ENCODE measurements around the gene TNS2.
A peak's percentile ranks its signal among the peaks of the same experiment; 100 is the strongest.

The TNS2 gene

DNA sequence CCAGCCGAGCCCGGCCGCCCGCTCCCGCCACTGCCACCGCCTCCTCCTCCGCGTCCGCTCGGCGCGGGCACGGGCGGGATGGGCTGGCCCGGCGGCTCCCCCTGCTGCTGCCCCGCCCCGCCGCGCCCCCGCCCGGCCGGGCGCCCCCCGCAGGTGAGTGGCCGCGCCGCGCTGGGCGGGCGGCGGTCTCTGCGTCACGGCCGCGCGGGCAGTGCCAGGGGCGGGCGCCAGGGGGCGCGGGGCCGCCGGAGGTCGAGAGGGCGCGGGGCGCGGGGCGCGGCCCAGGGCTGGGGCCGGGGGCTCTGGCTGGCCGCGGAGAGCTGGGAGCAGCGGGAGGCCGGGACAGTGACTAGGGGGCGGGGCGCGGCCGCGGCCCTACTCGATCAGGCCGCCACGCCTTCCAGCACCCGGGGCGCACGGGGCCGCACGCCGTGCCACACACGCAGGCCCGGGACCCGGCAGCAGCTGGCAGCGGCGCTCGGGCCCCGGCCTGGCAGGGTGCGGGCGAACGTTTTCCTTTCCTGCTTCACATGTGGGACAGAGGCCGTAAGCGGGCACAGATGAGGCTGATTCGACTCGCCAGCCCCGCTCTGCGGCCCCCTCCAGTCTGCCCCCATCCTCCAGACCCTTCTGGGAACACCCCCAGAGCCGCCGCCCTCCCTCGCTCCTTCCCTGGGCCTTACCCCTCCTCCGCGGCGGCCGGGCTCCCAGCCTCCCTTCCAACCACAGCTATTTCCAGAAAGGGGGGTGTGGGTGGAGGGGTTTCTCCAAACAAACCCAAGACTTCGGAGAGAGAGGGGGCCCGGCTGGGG, 2.4 kb upstream of the TNS2 start (continued):
- TF ChIP-seq, protein P1, sequence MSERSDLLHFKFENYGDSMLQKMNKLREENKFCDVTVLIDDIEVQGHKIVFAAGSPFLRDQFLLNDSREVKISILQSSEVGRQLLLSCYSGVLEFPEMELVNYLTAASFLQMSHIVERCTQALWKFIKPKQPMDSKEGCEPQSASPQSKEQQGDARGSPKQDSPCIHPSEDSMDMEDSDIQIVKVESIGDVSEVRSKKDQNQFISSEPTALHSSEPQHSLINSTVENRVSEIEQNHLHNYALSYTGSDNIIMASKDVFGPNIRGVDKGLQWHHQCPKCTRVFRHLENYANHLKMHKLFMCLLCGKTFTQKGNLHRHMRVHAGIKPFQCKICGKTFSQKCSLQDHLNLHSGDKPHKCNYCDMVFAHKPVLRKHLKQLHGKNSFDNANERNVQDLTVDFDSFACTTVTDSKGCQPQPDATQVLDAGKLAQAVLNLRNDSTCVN (tag by site-specific recombination; optimal IDR thresholded peaks at IDR 0.05): peak; percentile 44
- TF ChIP-seq ZNF560 (tag by site-specific recombination; IDR thresholded peaks at IDR 0.05; ENCODE audit: borderline replicate concordance) (no peak), ZNF214 (tag by site-specific recombination; IDR thresholded peaks at IDR 0.05; ENCODE audit: borderline replicate concordance) (no peak), ZFP41 (tag by site-specific recombination; IDR thresholded peaks at IDR 0.05; ENCODE audit: borderline replicate concordance) (no peak), SETDB1 (IDR thresholded peaks at IDR 0.05; ENCODE audit: insufficient read length, low read length) (no peak), ZFP3 (tag by site-specific recombination; IDR thresholded peaks at IDR 0.05; ENCODE audit: low read depth) (no peak), MZF1 (tag by site-specific recombination; IDR thresholded peaks at IDR 0.05; ENCODE audit: borderline replicate concordance) (no peak), ZNF626 (tag by site-specific recombination; IDR thresholded peaks at IDR 0.05) (no peak), KLF10 (tag by site-specific recombination; IDR thresholded peaks at IDR 0.05) (peak; percentile 78), ZBTB8A (tag by site-specific recombination; IDR thresholded peaks at IDR 0.05) (0 out of 2 replicates have a peak, but pooled peaks have one; percentile 47), ZNF558 (tag by site-specific recombination; IDR thresholded peaks at IDR 0.05) (no peak), YY2 (tag by site-specific recombination; IDR thresholded peaks at IDR 0.05) (no peak), ZNF791 (tag by site-specific recombination; IDR thresholded peaks at IDR 0.05) (no peak), MYNN (tag by site-specific recombination; IDR thresholded peaks at IDR 0.05; ENCODE audit: borderline replicate concordance) (no peak), ZNF341 (tag by site-specific recombination; IDR thresholded peaks at IDR 0.05; ENCODE audit: low read depth) (peak; percentile 57), ZNF776 (tag by site-specific recombination; IDR thresholded peaks at IDR 0.05; ENCODE audit: borderline replicate concordance) (no peak), GLI4 (tag by site-specific recombination; IDR thresholded peaks at IDR 0.05) (no peak), ZNF549 (tag by site-specific recombination; IDR thresholded peaks at IDR 0.05) (no peak), ZNF571 (tag by site-specific recombination; IDR thresholded peaks at IDR 0.05) (no peak)
- TF ChIP-seq, protein P2, sequence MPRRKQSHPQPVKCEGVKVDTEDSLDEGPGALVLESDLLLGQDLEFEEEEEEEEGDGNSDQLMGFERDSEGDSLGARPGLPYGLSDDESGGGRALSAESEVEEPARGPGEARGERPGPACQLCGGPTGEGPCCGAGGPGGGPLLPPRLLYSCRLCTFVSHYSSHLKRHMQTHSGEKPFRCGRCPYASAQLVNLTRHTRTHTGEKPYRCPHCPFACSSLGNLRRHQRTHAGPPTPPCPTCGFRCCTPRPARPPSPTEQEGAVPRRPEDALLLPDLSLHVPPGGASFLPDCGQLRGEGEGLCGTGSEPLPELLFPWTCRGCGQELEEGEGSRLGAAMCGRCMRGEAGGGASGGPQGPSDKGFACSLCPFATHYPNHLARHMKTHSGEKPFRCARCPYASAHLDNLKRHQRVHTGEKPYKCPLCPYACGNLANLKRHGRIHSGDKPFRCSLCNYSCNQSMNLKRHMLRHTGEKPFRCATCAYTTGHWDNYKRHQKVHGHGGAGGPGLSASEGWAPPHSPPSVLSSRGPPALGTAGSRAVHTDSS (tag by site-specific recombination; IDR thresholded peaks at IDR 0.05): no peak
- TF ChIP-seq, protein P3, sequence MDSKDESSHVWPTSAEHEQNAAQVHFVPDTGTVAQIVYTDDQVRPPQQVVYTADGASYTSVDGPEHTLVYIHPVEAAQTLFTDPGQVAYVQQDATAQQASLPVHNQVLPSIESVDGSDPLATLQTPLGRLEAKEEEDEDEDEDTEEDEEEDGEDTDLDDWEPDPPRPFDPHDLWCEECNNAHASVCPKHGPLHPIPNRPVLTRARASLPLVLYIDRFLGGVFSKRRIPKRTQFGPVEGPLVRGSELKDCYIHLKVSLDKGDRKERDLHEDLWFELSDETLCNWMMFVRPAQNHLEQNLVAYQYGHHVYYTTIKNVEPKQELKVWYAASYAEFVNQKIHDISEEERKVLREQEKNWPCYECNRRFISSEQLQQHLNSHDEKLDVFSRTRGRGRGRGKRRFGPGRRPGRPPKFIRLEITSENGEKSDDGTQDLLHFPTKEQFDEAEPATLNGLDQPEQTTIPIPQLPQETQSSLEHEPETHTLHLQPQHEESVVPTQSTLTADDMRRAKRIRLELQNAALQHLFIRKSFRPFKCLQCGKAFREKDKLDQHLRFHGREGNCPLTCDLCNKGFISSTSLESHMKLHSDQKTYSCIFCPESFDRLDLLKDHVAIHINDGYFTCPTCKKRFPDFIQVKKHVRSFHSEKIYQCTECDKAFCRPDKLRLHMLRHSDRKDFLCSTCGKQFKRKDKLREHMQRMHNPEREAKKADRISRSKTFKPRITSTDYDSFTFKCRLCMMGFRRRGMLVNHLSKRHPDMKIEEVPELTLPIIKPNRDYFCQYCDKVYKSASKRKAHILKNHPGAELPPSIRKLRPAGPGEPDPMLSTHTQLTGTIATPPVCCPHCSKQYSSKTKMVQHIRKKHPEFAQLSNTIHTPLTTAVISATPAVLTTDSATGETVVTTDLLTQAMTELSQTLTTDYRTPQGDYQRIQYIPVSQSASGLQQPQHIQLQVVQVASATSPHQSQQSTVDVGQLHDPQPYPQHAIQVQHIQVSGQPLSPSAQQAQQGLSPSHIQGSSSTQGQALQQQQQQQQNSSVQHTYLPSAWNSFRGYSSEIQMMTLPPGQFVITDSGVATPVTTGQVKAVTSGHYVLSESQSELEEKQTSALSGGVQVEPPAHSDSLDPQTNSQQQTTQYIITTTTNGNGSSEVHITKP (tag by site-specific recombination; IDR thresholded peaks at IDR 0.05): no peak
- TF ChIP-seq, protein P4, sequence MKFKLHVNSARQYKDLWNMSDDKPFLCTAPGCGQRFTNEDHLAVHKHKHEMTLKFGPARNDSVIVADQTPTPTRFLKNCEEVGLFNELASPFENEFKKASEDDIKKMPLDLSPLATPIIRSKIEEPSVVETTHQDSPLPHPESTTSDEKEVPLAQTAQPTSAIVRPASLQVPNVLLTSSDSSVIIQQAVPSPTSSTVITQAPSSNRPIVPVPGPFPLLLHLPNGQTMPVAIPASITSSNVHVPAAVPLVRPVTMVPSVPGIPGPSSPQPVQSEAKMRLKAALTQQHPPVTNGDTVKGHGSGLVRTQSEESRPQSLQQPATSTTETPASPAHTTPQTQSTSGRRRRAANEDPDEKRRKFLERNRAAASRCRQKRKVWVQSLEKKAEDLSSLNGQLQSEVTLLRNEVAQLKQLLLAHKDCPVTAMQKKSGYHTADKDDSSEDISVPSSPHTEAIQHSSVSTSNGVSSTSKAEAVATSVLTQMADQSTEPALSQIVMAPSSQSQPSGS (tag by site-specific recombination; IDR thresholded peaks at IDR 0.05; ENCODE audit: low read depth): no peak
- TF ChIP-seq, protein P5, sequence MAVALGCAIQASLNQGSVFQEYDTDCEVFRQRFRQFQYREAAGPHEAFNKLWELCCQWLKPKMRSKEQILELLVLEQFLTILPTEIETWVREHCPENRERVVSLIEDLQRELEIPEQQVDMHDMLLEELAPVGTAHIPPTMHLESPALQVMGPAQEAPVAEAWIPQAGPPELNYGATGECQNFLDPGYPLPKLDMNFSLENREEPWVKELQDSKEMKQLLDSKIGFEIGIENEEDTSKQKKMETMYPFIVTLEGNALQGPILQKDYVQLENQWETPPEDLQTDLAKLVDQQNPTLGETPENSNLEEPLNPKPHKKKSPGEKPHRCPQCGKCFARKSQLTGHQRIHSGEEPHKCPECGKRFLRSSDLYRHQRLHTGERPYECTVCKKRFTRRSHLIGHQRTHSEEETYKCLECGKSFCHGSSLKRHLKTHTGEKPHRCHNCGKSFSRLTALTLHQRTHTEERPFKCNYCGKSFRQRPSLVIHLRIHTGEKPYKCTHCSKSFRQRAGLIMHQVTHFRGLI (tag by site-specific recombination; IDR thresholded peaks at IDR 0.05): no peak; the same call in 1 of the 2 replicates
- TF ChIP-seq, protein P6, sequence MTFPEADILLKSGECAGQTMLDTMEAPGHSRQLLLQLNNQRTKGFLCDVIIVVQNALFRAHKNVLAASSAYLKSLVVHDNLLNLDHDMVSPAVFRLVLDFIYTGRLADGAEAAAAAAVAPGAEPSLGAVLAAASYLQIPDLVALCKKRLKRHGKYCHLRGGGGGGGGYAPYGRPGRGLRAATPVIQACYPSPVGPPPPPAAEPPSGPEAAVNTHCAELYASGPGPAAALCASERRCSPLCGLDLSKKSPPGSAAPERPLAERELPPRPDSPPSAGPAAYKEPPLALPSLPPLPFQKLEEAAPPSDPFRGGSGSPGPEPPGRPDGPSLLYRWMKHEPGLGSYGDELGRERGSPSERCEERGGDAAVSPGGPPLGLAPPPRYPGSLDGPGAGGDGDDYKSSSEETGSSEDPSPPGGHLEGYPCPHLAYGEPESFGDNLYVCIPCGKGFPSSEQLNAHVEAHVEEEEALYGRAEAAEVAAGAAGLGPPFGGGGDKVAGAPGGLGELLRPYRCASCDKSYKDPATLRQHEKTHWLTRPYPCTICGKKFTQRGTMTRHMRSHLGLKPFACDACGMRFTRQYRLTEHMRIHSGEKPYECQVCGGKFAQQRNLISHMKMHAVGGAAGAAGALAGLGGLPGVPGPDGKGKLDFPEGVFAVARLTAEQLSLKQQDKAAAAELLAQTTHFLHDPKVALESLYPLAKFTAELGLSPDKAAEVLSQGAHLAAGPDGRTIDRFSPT (tag by site-specific recombination; IDR thresholded peaks at IDR 0.05): peak; percentile 45; the same call in 1 of the 2 replicates
